Measurements from ENCODE around the gene TENM4.

Gene TENM4

GRCh38 chr11:78841456-78842060 is 599.3 kb downstream of the TENM4 start (continued):
- no peak for TF ChIP-seq TSHZ2 (CRISPR knock-in tag; IDR thresholded peaks at IDR 0.05)
- TF ChIP-seq BACH2 (CRISPR knock-in tag; IDR thresholded peaks at IDR 0.05; ENCODE audit: borderline replicate concordance), result no peak
- TF ChIP-seq POU6F1 (CRISPR knock-in tag; IDR thresholded peaks at IDR 0.05; ENCODE audit: borderline replicate concordance, low read depth), result no peak

- TF ChIP-seq TSHZ2 (CRISPR knock-in tag; IDR thresholded peaks at IDR 0.05) (no peak), CSRNP3 (CRISPR knock-in tag; IDR thresholded peaks at IDR 0.05) (no peak), CSDC2 (CRISPR knock-in tag; IDR thresholded peaks at IDR 0.05) (no peak)
- ATAC-seq, result peak; percentile 70
Measured at GRCh38 chr11:78840623-78841022, 600.2 kb downstream of the TENM4 start.

GRCh38 chr11:78840200-78840599 is 600.6 kb downstream of the TENM4 start:
- ATAC-seq, result peak; percentile 95

GRCh38 chr11:78838417-78838816 is 602.4 kb downstream of the TENM4 start:
- no peak for TF ChIP-seq CSDC2 (CRISPR knock-in tag; IDR thresholded peaks at IDR 0.05)
- TF ChIP-seq PATZ1 (CRISPR knock-in tag; IDR thresholded peaks at IDR 0.05; ENCODE audit: borderline replicate concordance), result no peak
- no peak for TF ChIP-seq ESRRG (CRISPR knock-in tag; IDR thresholded peaks at IDR 0.05)
- TF ChIP-seq GLIS3 (CRISPR knock-in tag; IDR thresholded peaks at IDR 0.05), result no peak
- no peak for TF ChIP-seq OSR1 (CRISPR knock-in tag; IDR thresholded peaks at IDR 0.05)
- TF ChIP-seq ZNF565 (CRISPR knock-in tag; conservative IDR thresholded peaks at IDR 0.05; ENCODE audit: low read depth), result no peak
- no peak for TF ChIP-seq PPARA (CRISPR knock-in tag; IDR thresholded peaks at IDR 0.05; ENCODE audit: borderline replicate concordance)
- TF ChIP-seq SNAI2 (CRISPR knock-in tag; IDR thresholded peaks at IDR 0.05), result no peak
- no peak for TF ChIP-seq ZFP3 (CRISPR knock-in tag; IDR thresholded peaks at IDR 0.05)
- TF ChIP-seq CSRNP3 (CRISPR knock-in tag; IDR thresholded peaks at IDR 0.05), result no peak
- TF ChIP-seq RARB (CRISPR knock-in tag; IDR thresholded peaks at IDR 0.05), result no peak
- no peak for ATAC-seq

More at GRCh38 chr11:78840200-78840599, 600.6 kb downstream of the TENM4 start:
- TF ChIP-seq ESRRG (CRISPR knock-in tag; IDR thresholded peaks at IDR 0.05), result no peak
- TF ChIP-seq RARB (CRISPR knock-in tag; IDR thresholded peaks at IDR 0.05), result 0 out of 2 replicates have a peak, but pooled peaks have one; percentile 9
- peak; percentile 66 for TF ChIP-seq TCF4 (CRISPR knock-in tag; IDR thresholded peaks at IDR 0.05; ENCODE audit: borderline replicate concordance)
